ENCODE data around the gene UVSSA.

The UVSSA gene

GRCh38 chr4:1302159-1302558 lies 44.8 kb upstream of the UVSSA start:
- TF ChIP-seq CTCF (IDR thresholded peaks at IDR 0.05; ENCODE audit: control insufficient read depth, extremely low read depth, insufficient read depth): no peak
- H3K4me3 ChIP-seq (ENCODE audit: low read depth, low read length): no peak overlapping the region
- DNase-seq (ENCODE audit: low read depth): no peak

- no peak for DNase-seq (ENCODE audit: low read depth)
- no peak overlapping the region for H3K4me3 ChIP-seq (ENCODE audit: low read depth, low read length)
- no peak for TF ChIP-seq CTCF (IDR thresholded peaks at IDR 0.05; ENCODE audit: control insufficient read depth, extremely low read depth, insufficient read depth)
Observed at GRCh38 chr4:1305261-1305711, 41.7 kb upstream of the UVSSA start.

GRCh38 chr4:1305781-1306455 lies 41.1 kb upstream of the UVSSA start:
- no peak overlapping the region for H3K4me3 ChIP-seq (ENCODE audit: low read depth, low read length)
- TF ChIP-seq CTCF (IDR thresholded peaks at IDR 0.05; ENCODE audit: control insufficient read depth, extremely low read depth, insufficient read depth): no peak
- DNase-seq (ENCODE audit: low read depth): no peak

- H3K4me3 ChIP-seq (ENCODE audit: low read depth, low read length): no peak overlapping the region
- DNase-seq (ENCODE audit: low read depth): no peak
- TF ChIP-seq CTCF (IDR thresholded peaks at IDR 0.05; ENCODE audit: control insufficient read depth, extremely low read depth, insufficient read depth): no peak
Observed at GRCh38 chr4:1307951-1308735, 38.9 kb upstream of the UVSSA start.

GRCh38 chr4:1309261-1310010 lies 37.6 kb upstream of the UVSSA start:
- peak overlapping the region; percentile 9 for H3K4me3 ChIP-seq (ENCODE audit: low read depth, low read length)
- DNase-seq (ENCODE audit: low read depth): no peak
- no peak for TF ChIP-seq CTCF (IDR thresholded peaks at IDR 0.05; ENCODE audit: control insufficient read depth, extremely low read depth, insufficient read depth)

GRCh38 chr4:1310031-1310795 lies 36.8 kb upstream of the UVSSA start:
- no peak overlapping the region for H3K4me3 ChIP-seq (ENCODE audit: low read depth, low read length)
- no peak for DNase-seq (ENCODE audit: low read depth)

More at GRCh38 chr4:1310031-1310795, 36.8 kb upstream of the UVSSA start:
- no peak for TF ChIP-seq CTCF (IDR thresholded peaks at IDR 0.05; ENCODE audit: control insufficient read depth, extremely low read depth, insufficient read depth)

Measured in LNCaP clone FGC (cell line).